Hindlimb muscle (tissue), 1 donor: ENCODE results near the gene MTERF1. TPM values are rescaled to one million over a fixed set of nuclear protein-coding genes. Genes with fewer than 3 reads are reported as not detected.
"Not testable (repeated sequence)": the region's sequence is repeated elsewhere in the genome, so short reads cannot be mapped to it uniquely, and the experiment has no call there.

Experiments used
- DNase-seq: peaks from one replicate; pipeline ENCODE4 v3.0.0-alpha.2; 2013
- polyA plus RNA-seq: library from polyadenylated mRNA; unstranded; fragments of 120-200 nt; gene quantifications from one replicate; pipeline ENCODE4 v1.2.1, GENCODE V29; 2013; ENCODE audit not compliant: insufficient read length

Gene MTERF1
- 8.4 TPM for polyA plus RNA-seq

- DNase-seq = peak; percentile 94
These were observed at the start of gene MTERF1 for GRCh38 chr7:91880413-91881241. Gene MTERF1, minus strand, starts transcription at chr7:91880702. Its CDS starts 619 bp downstream, at chr7:91880083.

GRCh38 chr7:91929463-91929862 is 49.0 kb upstream of the MTERF1 start:
- no peak for DNase-seq

GRCh38 chr7:91927912-91928311 is 47.4 kb upstream of the MTERF1 start:
- DNase-seq = no peak

- DNase-seq = no peak
These were observed 42.4 kb upstream of the MTERF1 start for GRCh38 chr7:91922857-91923256.

- no peak for DNase-seq
These were observed 37.9 kb upstream of the MTERF1 start for GRCh38 chr7:91918356-91918755.

GRCh38 chr7:91916051-91916440 is 35.5 kb upstream of the MTERF1 start:
- no peak for DNase-seq

- no peak for DNase-seq
These were observed 35.0 kb upstream of the MTERF1 start for GRCh38 chr7:91915401-91916050.

GRCh38 chr7:91913612-91914011 is 33.1 kb upstream of the MTERF1 start:
- DNase-seq = no peak

- DNase-seq = no peak
These were observed 32.0 kb upstream of the MTERF1 start for GRCh38 chr7:91912494-91912893.

- DNase-seq = no peak
These were observed 30.6 kb upstream of the MTERF1 start for GRCh38 chr7:91911121-91911520.

GRCh38 chr7:91910171-91910570 is 29.7 kb upstream of the MTERF1 start:
- DNase-seq = no peak

- no peak for DNase-seq
These were observed 19.1 kb upstream of the MTERF1 start for GRCh38 chr7:91899563-91899962.

- no peak for DNase-seq
These were observed 17.9 kb upstream of the MTERF1 start for GRCh38 chr7:91898240-91898992.

- DNase-seq = no peak
These were observed 14.4 kb upstream of the MTERF1 start for GRCh38 chr7:91894781-91895480.

- not testable (repeated sequence) for DNase-seq
These were observed 13.2 kb upstream of the MTERF1 start for GRCh38 chr7:91893699-91894098.

- no peak for DNase-seq
These were observed 12.4 kb upstream of the MTERF1 start for GRCh38 chr7:91892821-91893340.

GRCh38 chr7:91892099-91892705 is 11.7 kb upstream of the MTERF1 start:
- DNase-seq = no peak

GRCh38 chr7:91888271-91889175 is 8.0 kb upstream of the MTERF1 start:
- DNase-seq = not testable (repeated sequence)

GRCh38 chr7:91887336-91888213 is 7.1 kb upstream of the MTERF1 start:
- not testable (repeated sequence) for DNase-seq
